CD14-positive monocyte (primary cell): Measurements from ENCODE around the gene MMEL1. TPM values are rescaled to one million over a fixed set of nuclear protein-coding genes. Genes with fewer than 3 reads are reported as not detected.

ENCODE experiments used
- DNase-seq, 3 donors: peaks; one replicate each; pipeline ENCODE4 v3.0.0-alpha.2; 2011 to 2022
- H2AFZ ChIP-seq: 2 replicates; pipeline ENCODE4 v1.6.0; 2012; ENCODE audit warnings: mild to moderate bottlenecking, low read depth, low read length, inconsistent platforms; ENCODE audit not compliant: insufficient read depth, poor library complexity, severe bottlenecking
- H3K27ac ChIP-seq, 2 donors: 1 replicate in 1 of 2; 2 replicates in 1 of 2; pipeline ENCODE4 v1.5.1; 2012 to 2013; ENCODE audit warnings: low read length in 2 of 2, control low read depth in 1 of 2, inconsistent platforms in 1 of 2, low read depth in 1 of 2, mild to moderate bottlenecking in 1 of 2
- H3K27me3 ChIP-seq, 2 donors: one replicate each; pipeline versions ENCODE4 v1.6.0 to v1.6.1; 2011 to 2013; ENCODE audit warnings: low read length in 2 of 2; ENCODE audit not compliant: control insufficient read depth in 2 of 2, insufficient read depth in 2 of 2
- H3K36me3 ChIP-seq, 2 donors: replicated peaks in 1 of 2; 1 replicate in 1 of 2; 2 replicates in 1 of 2; pipeline versions ENCODE4 v1.5.1 to v1.6.1; 2012 to 2013; ENCODE audit warnings: low read length in 2 of 2, control low read depth in 1 of 2, inconsistent platforms in 1 of 2, mild to moderate bottlenecking in 1 of 2; ENCODE audit not compliant: insufficient read depth in 2 of 2, control insufficient read depth in 1 of 2
- H3K4me1 ChIP-seq, 2 donors: 1 replicate in 1 of 2; 2 replicates in 1 of 2; pipeline versions ENCODE4 v1.5.1 to v1.6.1; 2012 to 2013; ENCODE audit warnings: low read length in 2 of 2, control low read depth in 1 of 2, inconsistent platforms in 1 of 2, mild to moderate bottlenecking in 1 of 2, moderate library complexity in 1 of 2; ENCODE audit not compliant: insufficient read depth in 2 of 2, control insufficient read depth in 1 of 2
- H3K4me2 ChIP-seq: replicated peaks from 2 replicates; pipeline ENCODE3; 2012; ENCODE audit warnings: low read length, moderate library complexity, mild to moderate bottlenecking; ENCODE audit not compliant: poor library complexity, severe bottlenecking; ENCODE audit errors: extremely low read depth
- H3K4me3 ChIP-seq, 3 experiments: fragments of 200-600 bp in 1 of 3; sonication (generic) in 1 of 3; replicated peaks in 1 of 3; 1 replicate in 2 of 3; 2 replicates in 1 of 3; pipeline ENCODE4 v1.5.1; 2011 to 2013; ENCODE audit warnings: low read length in 3 of 3, mild to moderate bottlenecking in 3 of 3, control low read depth in 2 of 3, low read depth in 2 of 3, inconsistent platforms in 1 of 3, moderate library complexity in 1 of 3
- H3K79me2 ChIP-seq: 2 replicates; pipeline ENCODE4 v1.6.0; 2012; ENCODE audit warnings: mild to moderate bottlenecking, control low read depth, inconsistent platforms, low read length, moderate library complexity; ENCODE audit not compliant: insufficient read depth
- H3K9ac ChIP-seq: 2 replicates; pipeline ENCODE4 v1.6.0; 2017; ENCODE audit warnings: low read length, mild to moderate bottlenecking; ENCODE audit not compliant: insufficient read depth, poor library complexity, severe bottlenecking
- H3K9me3 ChIP-seq, 2 donors: replicated peaks in 1 of 2; 1 replicate in 1 of 2; 2 replicates in 1 of 2; pipeline versions ENCODE4 v1.5.1 to v1.6.1; 2012 to 2013; ENCODE audit warnings: low read length in 2 of 2, control low read depth in 1 of 2; ENCODE audit not compliant: control insufficient read depth in 1 of 2, insufficient read depth in 1 of 2
- H4K20me1 ChIP-seq: 2 replicates; pipeline ENCODE4 v1.6.0; 2012; ENCODE audit warnings: mild to moderate bottlenecking, low read length, control low read depth, moderate library complexity; ENCODE audit not compliant: insufficient read depth
- H3K27ac Mint-ChIP-seq, 7 donors: one replicate each; pipeline ENCODE4 v1.8.0; 2020; ENCODE audit warnings: mild to moderate bottlenecking in 7 of 7, mixed read lengths in 7 of 7, moderate library complexity in 6 of 7, inconsistent platforms in 2 of 7
- H3K27me3 Mint-ChIP-seq, 3 donors: one replicate each; pipeline ENCODE4 v1.8.0; 2021 to 2022; ENCODE audit warnings: low read depth in 3 of 3, mild to moderate bottlenecking in 3 of 3, mixed read lengths in 3 of 3, moderate library complexity in 3 of 3, inconsistent platforms in 1 of 3
- H3K36me3 Mint-ChIP-seq, 2 donors: one replicate each; pipeline ENCODE4 v1.8.0; 2020; ENCODE audit warnings: mixed read lengths in 2 of 2, inconsistent platforms in 1 of 2, mild to moderate bottlenecking in 1 of 2
- H3K4me1 Mint-ChIP-seq: one replicate; pipeline ENCODE4 v1.8.0; 2020; ENCODE audit warnings: mild to moderate bottlenecking, mixed read lengths
- H3K4me3 Mint-ChIP-seq, 2 donors: one replicate each; pipeline ENCODE4 v1.8.0; 2020; ENCODE audit warnings: mild to moderate bottlenecking in 2 of 2, mixed read lengths in 2 of 2, moderate library complexity in 1 of 2
- H3K9me3 Mint-ChIP-seq, 7 donors: one replicate each; pipeline ENCODE4 v1.8.0; 2020 to 2022; ENCODE audit warnings: mixed read lengths in 7 of 7, mild to moderate bottlenecking in 6 of 7, moderate library complexity in 6 of 7, inconsistent platforms in 2 of 7
- CTCF ChIP-seq: fragments of 200-600 bp; IDR thresholded peaks from one replicate; pipeline ENCODE4 v1.8.0; 2022; ENCODE audit warnings: antibody characterized with exemption, mild to moderate bottlenecking
- WGBS: methylation state at CpG from one replicate; pipeline ENCODE4 v1.1.5; 2013; ENCODE audit warnings: missing lambda C conversion rate; ENCODE audit not compliant: insufficient coverage; 5-methylcytosine and 5-hydroxymethylcytosine counted together
- intact Hi-C, 2 donors: fragments of 100-400 bp; cut with micrococcal nuclease; formaldehyde crosslinking; loops; one replicate each; pipeline versions ENCODE4 v1.15.0 to v1.15.1; 2023
- polyA plus RNA-seq, 3 donors: library from polyadenylated mRNA; depleted of rRNA in 1 of 3; unstranded in 2 of 3; stranded (reverse) in 1 of 3; fragments of 300-500 nt in 2 of 3; fragments of >200 nt in 1 of 3; fragmentation: Illumina TruSeq in 2 of 3; gene quantifications; 1 replicate in 2 of 3; 2 replicates in 1 of 3; pipeline ENCODE4 v1.2.3, GENCODE V29; 2012 to 2021

MMEL1 gene
- polyA plus RNA-seq, 3 donors = 1.1 to 4.4 (median 1.9) TPM

DNA sequence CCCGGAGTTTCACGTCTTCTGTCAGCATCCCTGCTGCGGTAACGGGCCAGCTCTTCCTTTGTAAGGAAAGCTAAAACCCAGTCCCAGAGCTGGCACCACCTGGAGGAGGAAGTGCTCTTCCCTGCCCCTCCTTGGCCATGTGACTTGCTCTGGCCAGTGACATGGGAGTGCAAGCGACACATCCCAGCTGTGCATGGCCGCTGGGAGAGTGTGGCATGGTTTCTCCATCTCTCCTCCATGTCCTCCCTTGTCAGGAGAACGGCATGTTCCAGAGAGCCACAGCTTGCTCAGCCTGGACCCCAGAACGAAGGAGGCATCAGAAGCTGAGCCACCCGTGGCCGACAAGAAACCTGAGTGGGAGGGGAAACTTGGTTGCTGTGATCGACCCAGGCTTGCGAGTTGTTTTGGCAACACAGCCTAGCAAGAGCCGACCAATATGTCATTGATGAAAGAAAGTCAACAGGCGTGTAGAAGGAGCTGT is 48.9 kb downstream of the MMEL1 start:
- Histone ChIP-seq H3K36me3 (no peaks in the 10 kb centered on the region), H3K27ac (peak overlapping the region in 1 of 2 donors; percentile 92), H3K9ac (no peak overlapping the region), H3K27me3 (peaks cover 0 to 8% of the 10 kb centered on the region in 2 donors), H3K9me3 (no peaks in the 10 kb centered on the region), H3K4me1 (peaks cover 51 to 58% of the 10 kb centered on the region in 2 donors), H3K4me2 (no peak overlapping the region), H2AFZ (no peak overlapping the region), H4K20me1 (no peaks in the 10 kb centered on the region), H3K4me3 (peak overlapping the region in 1 of 3 experiments; percentile 15), H3K79me2 (peaks cover 6% of the 10 kb centered on the region)
- H3K36me3 Mint-ChIP-seq = peaks cover 2 to 5% of the 10 kb centered on the region in 2 donors
- intact Hi-C loops = no loop called here
- no peak for TF ChIP-seq CTCF
- DNase-seq = peak in 2 of 3 donors; percentile 14 to 38
- H3K4me3 Mint-ChIP-seq = peak overlapping the region in 1 of 2 donors; percentile 17
- peaks cover 0 to 3% (median 0%) of the 10 kb centered on the region in 7 donors for H3K9me3 Mint-ChIP-seq
- H3K4me1 Mint-ChIP-seq = peaks cover 46% of the 10 kb centered on the region
- H3K27ac Mint-ChIP-seq = peak overlapping the region in 5 of 7 donors; percentile 44 to 94 (median 83)
- WGBS = 94% methylated on average over 10 of the region's 14 CpGs
- H3K27me3 Mint-ChIP-seq = peaks cover 9 to 28% (median 13%) of the 10 kb centered on the region in 3 donors

DNA sequence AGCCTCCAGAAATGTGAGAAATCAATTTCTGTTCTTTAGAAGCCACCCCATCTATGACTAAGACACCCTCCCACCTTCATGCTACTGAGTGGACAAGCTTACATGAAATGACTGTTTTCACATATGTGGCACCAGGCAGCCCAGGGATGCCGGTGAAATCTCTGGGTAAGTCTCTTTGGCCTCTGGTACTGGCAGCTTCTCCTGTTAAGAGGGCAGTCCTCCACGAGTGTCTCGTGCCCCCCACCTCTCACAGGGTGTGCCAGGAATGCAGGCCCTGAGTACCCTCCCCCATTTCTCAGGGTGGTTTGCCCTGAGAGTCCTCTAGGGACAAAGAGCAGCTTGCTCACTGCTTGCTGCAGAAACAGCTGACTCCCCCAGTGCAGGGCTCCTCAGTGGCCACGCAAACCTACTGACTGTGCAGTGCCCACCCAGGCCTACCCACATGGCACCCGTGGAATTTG is 49.5 kb downstream of the MMEL1 start:
- Mint-ChIP-seq H3K36me3 (peaks cover 2 to 6% of the 10 kb centered on the region in 2 donors), H3K4me3 (no peak overlapping the region), H3K4me1 (peaks cover 52% of the 10 kb centered on the region), H3K9me3 (peaks cover 0 to 3% (median 0%) of the 10 kb centered on the region in 7 donors), H3K27me3 (peaks cover 9 to 27% (median 13%) of the 10 kb centered on the region in 3 donors), H3K27ac (peak overlapping the region in 3 of 7 donors; percentile 6 to 93 (median 41))
- Histone ChIP-seq H3K4me1 (peaks cover 56 to 64% of the 10 kb centered on the region in 2 donors), H3K79me2 (peaks cover 6% of the 10 kb centered on the region), H3K27ac (no peak overlapping the region), H3K36me3 (no peaks in the 10 kb centered on the region), H2AFZ (no peak overlapping the region), H3K9ac (no peak overlapping the region), H3K4me2 (no peak overlapping the region), H3K4me3 (peak overlapping the region in 1 of 3 experiments; percentile 15), H4K20me1 (no peaks in the 10 kb centered on the region), H3K27me3 (peaks cover 0 to 8% of the 10 kb centered on the region in 2 donors), H3K9me3 (no peaks in the 10 kb centered on the region)
- WGBS = 87% methylated on average over 5 of the region's 5 CpGs
- no peak for TF ChIP-seq CTCF
- intact Hi-C loops = no loop called here
- DNase-seq = peak in 1 of 3 donors; percentile 23
